ENCODE measurements around the gene KIAA2012.
"Not testable (repeated sequence)": the region's sequence is repeated elsewhere in the genome, so short reads cannot be mapped to it uniquely, and the experiment has no call there.

The KIAA2012 gene

DNA sequence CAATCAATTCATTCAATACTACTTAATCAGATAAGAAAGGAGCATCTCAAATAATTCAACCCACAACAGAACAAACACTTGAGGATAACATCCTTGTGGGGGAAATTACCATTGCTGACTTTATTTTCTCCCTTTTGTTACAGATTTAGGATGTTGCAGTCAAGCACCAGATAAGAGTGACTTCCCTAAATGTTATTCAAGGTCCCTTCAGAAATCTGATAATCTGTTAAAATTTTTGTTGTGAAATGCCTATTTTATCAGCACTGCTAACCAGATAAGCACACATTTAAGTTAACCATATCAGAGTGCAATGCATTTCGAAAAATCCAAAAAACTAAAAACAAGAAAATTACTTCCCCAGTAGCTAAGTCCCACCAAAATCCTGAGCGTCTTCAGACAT is 131.8 kb downstream of the KIAA2012 start:
- DNase-seq = no peak

DNA sequence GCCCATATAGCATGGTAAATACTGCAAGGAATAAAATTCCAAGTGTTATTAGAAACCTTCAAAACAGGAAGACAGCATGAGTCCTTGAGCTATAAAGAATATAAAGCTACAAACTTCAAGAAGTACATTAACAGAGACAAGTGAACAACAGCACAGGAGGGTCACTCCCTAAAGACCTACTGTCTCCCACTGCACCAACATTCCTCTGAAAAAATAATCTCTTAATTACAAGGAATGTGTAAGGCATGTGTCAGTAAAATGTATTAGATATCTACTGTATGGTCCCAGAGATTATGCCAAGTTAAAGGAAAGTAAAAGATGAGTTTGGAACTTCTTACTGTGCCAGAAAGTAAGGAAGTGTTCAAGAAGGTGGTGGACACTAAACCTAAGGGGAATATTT is 135.5 kb downstream of the KIAA2012 start:
- DNase-seq = no peak

DNA sequence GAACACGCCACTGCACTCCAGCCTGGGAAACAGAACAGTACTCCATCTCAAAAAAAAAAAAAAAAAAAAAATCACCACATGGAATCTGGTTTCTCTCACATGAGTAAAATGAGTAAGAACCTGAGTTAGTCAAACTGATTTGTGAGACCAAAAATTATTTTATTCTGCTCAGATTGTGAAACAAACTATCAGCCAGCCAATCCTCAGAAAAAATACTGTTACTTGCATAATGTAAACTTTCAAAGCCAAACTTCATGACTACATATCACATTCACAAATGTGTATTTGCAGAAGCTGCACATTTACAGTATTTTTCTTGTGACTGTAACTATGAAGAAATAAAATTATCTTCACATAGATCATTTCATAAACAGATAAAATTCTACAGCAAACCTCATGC is 142.1 kb downstream of the KIAA2012 start:
- DNase-seq = no peak

DNA sequence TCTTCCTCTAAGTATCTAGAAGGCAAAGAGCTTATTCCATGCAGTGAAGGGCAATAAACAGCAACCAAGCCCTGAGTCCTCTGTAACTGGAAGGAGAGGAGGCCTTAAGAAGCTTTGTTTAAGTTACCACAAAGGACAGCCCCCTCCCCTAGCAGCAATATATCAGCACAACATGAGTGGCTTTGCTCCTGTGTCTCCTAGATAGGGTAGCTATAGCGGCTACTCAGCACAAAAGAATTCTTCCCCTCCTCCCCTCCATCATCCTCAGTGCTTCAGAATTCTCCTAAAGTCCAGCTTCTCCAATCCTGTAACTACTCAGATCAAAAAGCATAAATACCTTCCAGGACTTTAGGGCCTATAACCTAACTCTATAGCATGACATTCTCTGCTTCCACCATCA is 148.8 kb downstream of the KIAA2012 start:
- DNase-seq = no peak

DNA sequence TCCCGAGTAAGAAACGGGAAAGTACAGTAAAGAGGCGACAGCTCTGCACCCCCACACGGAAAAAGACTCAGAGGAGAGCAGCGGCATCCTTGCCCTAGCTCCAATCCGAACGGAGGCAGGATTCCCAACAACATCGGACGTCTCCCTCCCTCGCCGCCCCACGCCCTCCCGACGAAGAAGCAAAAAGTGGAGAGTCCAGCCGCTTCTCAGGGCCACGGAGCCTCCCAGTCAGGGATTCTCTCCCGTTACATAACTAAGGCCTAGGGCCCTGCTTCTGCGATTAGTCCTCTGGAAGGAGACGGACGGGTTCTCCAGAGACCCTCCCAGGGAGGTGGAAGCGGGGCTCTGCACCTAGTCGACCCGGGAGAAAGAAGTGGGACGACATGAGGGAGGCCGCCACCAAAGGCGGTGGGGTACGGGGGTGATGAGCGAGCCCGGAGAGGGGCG is 164.8 kb downstream of the KIAA2012 start:
- DNase-seq = peak; percentile 30

DNA sequence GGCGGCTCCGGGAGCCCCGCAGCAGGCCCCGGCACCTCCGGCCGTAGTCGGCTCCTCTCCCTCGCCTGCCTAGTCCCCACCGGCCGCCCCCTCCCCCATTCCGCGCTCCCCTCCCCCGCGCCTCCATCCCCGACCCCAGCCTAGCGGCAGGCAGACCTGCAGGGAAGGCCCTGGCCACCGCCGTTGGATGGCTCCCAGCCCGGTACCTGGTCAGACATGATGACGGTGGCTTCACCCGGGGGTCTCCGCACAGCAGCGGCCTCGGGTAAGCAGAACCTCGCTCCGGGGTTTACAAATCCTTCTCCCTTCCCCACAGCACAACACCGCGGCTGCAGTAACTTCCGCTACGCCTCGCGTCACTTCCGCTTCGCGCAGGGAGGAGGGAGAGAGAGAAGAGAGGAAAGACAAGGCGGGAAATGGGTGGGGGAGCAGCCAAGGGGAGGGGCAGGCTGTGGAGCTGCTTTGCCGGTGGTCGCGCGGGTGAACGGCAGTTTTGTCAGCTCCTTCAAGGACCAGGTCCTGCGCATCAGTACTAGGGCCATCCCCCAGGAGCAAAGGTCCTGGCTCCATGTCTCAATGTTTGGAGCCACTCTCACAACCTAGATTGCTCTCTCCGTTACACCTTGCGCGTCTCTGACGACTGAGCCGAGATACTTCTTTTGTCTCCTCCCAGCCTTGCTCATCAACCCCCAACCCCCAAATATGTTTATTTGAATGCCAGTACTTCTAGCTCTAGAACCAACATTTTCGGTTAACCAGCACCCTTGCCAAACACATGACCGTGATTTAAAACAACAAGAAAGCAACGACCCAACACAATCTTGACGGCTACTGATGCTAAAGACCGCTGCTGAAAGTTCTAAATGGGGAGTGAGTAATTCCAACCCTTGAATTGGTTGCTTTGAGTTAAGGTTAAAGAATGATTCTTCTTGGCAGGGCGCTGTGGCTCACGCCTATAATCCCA is 165.5 kb downstream of the KIAA2012 start, which contains the start of gene SUMO1:
SUMO1 (minus strand) TSS at position 364 of the 964 bp plus-strand sequence; CDS start at position 218, 146 bp downstream.
- peak; percentile 92 for DNase-seq

DNA sequence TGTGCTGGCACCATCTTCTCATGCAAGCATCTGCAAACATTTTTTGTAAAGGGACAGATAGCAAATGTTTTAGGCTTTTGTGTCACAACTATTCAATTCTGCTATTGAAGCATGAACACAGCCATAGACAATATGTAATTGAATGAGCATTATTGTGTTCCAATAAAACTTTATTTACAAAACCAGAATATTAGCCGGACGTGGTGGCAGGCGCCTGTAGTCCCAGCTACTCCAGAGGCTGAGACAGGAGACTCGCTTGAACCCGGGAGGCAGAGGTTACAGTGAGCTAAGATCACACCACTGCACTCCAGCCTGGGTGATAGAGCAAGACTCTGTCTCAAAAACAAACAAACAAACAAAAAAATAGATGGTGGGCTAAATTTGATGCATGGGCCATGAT is 174.7 kb downstream of the KIAA2012 start:
- DNase-seq = not testable (repeated sequence)

DNA sequence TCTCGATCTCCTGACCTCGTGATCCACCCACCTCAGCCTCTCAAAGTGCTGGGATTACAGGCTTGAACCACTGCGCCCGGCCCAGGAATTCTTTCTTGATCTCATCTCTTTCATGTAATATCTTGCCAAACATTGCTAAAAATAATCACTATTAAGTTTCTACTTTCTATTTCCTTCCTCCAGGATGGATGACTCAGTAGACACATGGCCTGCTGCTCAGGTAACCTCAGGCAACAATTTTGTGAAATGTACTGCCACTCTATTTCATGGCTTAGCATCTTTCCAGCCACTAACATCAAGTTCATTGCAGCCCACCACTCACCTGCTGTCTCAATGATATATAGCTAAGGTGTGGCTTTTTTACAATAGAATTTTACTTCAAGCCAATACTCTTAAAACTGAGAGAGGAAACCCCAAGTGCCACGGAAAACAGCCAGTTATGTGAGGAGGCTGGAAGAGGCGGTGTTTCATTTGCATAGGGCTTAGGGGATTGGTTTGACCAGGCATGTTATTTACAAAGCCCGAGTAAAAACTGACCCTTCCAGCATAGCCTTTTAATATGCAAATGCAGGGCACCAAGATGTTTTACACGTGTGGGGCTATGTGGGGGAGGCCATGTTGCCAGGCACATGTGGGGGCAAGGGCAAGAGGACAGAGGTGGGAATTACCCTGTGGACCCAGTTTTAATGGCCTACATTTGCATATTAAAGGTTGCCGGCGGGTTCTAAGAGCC is 176.6 kb downstream of the KIAA2012 start:
- no peak for DNase-seq

DNA sequence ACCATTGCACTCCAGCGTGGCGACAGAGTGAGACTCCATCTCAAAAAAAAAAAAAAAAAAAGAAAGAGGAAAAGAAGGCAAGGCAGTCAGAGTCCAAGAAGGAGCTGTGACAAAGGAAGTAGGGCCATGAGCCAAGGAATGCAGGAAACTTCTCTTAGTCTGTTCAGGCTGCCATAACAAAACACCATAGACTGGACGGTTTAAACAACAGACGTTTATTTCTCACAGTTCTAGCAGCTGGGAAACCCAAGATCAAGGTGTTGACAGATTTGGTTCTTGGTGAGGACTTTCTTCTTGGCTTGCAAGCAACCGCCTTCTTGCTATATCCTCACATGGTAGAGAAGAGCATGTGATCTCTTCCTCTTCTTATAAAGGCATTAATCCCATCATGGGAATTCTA is 178.4 kb downstream of the KIAA2012 start:
- DNase-seq = no peak

Data from NCI-H2171 (cell line).